Measurements from ENCODE around the gene ARHGAP40. TPM values are rescaled to one million over a fixed set of nuclear protein-coding genes. Genes with fewer than 3 reads are reported as not detected.

ARHGAP40 gene
- total and polyA plus RNA-seq, 2 of the 13 experiments (the other 11 are each of a cell fraction or from before 2014, with no cell fraction given), result 0.75 to 2.1 TPM

GRCh38 chr20:38601216-38602184, at the start of gene ARHGAP40 (continued):
- TF ChIP-seq TRAFD1 (CRISPR knock-in tag; IDR thresholded peaks at IDR 0.05; ENCODE audit: borderline replicate concordance), result peak; percentile 50; the same call in 1 of the 2 replicates
- peak; percentile 32; the same call in 1 of the 2 replicates for TF ChIP-seq SP5 (CRISPR knock-in tag; IDR thresholded peaks at IDR 0.05; ENCODE audit: borderline replicate concordance, low read depth)
- TF ChIP-seq PHF20 (CRISPR knock-in tag; IDR thresholded peaks at IDR 0.05), result no peak
- no peak for TF ChIP-seq MXI1 (IDR thresholded peaks at IDR 0.05; ENCODE audit: borderline replicate concordance, low read depth, low read length)
- TF ChIP-seq TBX3 (IDR thresholded peaks at IDR 0.05; ENCODE audit: borderline replicate concordance), result no peak
- TF ChIP-seq NCOA1 (CRISPR knock-in tag; IDR thresholded peaks at IDR 0.05), result no peak
- TF ChIP-seq JUNB (CRISPR knock-in tag; IDR thresholded peaks at IDR 0.05; ENCODE audit: borderline replicate concordance), result no peak
- TF ChIP-seq CSRNP2 (CRISPR knock-in tag; conservative IDR thresholded peaks at IDR 0.05; ENCODE audit: low read depth), result no peak
- TF ChIP-seq ZNF83 (CRISPR knock-in tag; IDR thresholded peaks at IDR 0.05; ENCODE audit: borderline replicate concordance), result 0 out of 2 replicates have a peak, but pooled peaks have one; percentile 70
- TF ChIP-seq IRF2 (CRISPR knock-in tag; IDR thresholded peaks at IDR 0.05), result no peak
- 0 out of 2 replicates have a peak, but pooled peaks have one; percentile 31 for TF ChIP-seq HIC2 (CRISPR knock-in tag; IDR thresholded peaks at IDR 0.05; ENCODE audit: low read depth)
- no peak for TF ChIP-seq DMAP1 (CRISPR knock-in tag; IDR thresholded peaks at IDR 0.05)
- peak; percentile 54 for TF ChIP-seq ZFY (CRISPR knock-in tag; IDR thresholded peaks at IDR 0.05)
- no peak for TF ChIP-seq FOXK1 (CRISPR knock-in tag; IDR thresholded peaks at IDR 0.05; ENCODE audit: borderline replicate concordance, low read depth)
- no peak for TF ChIP-seq MXD4 (CRISPR knock-in tag; IDR thresholded peaks at IDR 0.05)
- no peak for TF ChIP-seq ZNF720 (CRISPR knock-in tag; IDR thresholded peaks at IDR 0.05)
- no peak for TF ChIP-seq TERF1 (CRISPR knock-in tag; IDR thresholded peaks at IDR 0.05)
- no peak for TF ChIP-seq ZNF800 (CRISPR knock-in tag; IDR thresholded peaks at IDR 0.05)
- TF ChIP-seq ZEB1 (IDR thresholded peaks at IDR 0.05; ENCODE audit: insufficient replicate concordance, low read depth), result no peak
- peak; percentile 55; the same call in 1 of the 2 replicates for TF ChIP-seq ZNF292 (CRISPR knock-in tag; IDR thresholded peaks at IDR 0.05; ENCODE audit: borderline replicate concordance, low read depth)
- no peak for TF ChIP-seq PAF1 (CRISPR knock-in tag; IDR thresholded peaks at IDR 0.05)
